Activated CD4-positive, alpha-beta T cell treated with anti-CD3 and anti-CD28 coated beads for 1 hour (primary cell): ENCODE results near the gene NDST3.

ENCODE experiments used
- DNase-seq: peaks from one replicate; pipeline ENCODE4 v3.0.0-alpha.2; 2020

Gene NDST3

GRCh38 chr4:118034053-118034785 is at the start of gene NDST3:
Gene NDST3 (plus strand): TSS chr4:118034486. CDS start chr4:118053911, 19,425 bp downstream.
- DNase-seq: no peak

DNA sequence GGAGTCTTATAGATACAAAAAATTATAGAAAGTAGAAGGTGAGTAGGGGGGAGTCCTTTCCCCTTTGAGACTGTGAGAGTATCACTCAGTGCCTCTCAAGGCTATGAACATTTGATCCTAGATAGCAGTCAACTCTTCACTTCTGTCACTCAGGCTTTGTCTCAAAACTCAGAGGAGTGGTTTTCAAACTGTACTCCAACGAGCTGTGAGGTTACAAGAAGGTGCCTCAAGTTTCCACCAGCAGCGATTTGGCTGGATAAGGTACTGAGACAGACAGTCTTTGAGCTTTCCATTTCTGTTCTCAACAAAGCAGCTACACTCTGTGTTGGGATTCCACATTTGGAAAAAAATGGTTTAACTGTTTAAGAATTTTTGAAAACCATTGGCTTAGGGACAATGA is 48.0 kb upstream of the NDST3 start:
- no peak for DNase-seq

DNA sequence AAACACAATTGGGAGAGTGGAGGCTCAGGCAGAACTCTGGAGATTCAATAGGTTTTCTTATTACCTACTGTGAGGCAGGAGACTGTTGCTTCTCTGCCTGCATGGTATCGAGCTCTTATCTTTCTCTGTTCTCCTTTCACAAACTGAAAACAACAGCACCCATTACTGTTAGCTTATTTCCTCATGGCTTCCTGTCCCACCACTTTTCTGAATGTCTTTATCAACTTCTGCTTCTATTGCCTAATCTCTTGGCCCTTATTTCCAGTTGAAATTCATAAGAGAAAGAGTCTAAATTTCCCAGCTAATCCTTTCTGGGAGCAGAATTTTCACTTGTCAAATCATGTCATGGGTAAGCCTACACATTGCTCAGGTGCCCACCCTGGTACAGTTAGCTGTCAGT is 46.8 kb upstream of the NDST3 start:
- DNase-seq: no peak

DNA sequence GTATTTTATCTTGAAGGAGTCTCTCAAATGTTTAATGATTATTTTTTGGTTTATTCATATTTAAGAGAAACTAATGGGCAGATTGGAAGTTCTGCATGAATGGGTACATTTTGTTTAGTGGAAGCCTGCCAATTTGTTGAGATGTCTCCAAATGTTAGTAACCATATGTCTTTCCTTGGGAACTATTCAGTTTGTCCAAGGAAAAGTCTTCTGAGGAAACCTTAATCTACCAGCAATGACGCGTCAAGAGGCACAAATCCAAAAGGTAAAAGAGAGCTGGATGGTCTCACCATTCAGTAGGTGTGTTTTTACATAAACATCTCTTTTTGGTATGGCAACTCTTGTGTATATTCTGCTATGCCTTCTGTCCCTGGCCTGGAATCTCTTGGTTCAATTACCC is 37.4 kb upstream of the NDST3 start:
- DNase-seq: no peak

DNA sequence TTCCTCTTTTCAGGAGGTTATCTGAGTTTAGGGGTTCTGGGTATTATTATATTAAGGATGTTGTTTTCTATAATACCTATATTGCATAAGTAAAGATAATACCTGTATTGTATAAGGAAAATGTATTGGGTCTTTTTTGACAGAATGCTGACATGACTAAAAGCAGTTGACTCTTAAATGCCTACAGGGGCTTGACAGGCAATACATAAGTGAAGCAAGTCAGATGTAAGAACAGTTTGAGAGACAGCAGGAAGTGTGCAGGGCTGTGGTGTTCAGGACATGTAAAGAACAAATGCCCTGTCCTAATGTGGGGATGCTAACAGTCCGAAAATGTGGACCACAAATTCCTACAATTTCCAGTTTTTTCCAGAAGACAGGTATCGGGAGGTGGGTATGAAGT is 30.2 kb upstream of the NDST3 start:
- DNase-seq: no peak

- no peak for DNase-seq
Measured at GRCh38 chr4:118005883-118006282, 28.4 kb upstream of the NDST3 start.

- no peak for DNase-seq
Measured at GRCh38 chr4:118012142-118012541, 22.1 kb upstream of the NDST3 start.

GRCh38 chr4:118014831-118015230 is 19.5 kb upstream of the NDST3 start:
- no peak for DNase-seq

- no peak for DNase-seq
Measured at GRCh38 chr4:118018381-118019145, 15.7 kb upstream of the NDST3 start.

- no peak for DNase-seq
Measured at GRCh38 chr4:118026806-118027205, 7.5 kb upstream of the NDST3 start.

GRCh38 chr4:118029224-118029623 is 5.1 kb upstream of the NDST3 start:
- no peak for DNase-seq

DNA sequence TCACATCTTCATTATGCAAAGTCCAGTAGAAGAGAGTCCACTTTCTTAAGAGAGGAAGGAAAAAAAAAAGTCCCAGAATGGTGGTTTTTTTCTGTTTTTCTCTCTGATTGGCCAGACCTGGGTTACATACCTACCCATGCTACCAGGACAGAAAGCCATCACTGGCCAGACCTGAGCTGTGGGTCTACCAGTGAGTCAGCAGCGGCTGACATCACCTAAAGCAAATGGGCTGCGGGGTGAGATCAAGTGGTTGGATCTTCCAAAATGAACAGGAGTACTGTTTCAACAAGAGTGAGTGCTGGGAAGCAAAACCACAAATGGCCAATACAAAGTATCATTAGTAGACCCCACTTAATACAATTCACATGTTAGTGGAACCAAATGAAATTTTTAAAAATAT is 1.6 kb upstream of the NDST3 start:
- no peak for DNase-seq

GRCh38 chr4:118033148-118034052 is 886 bp upstream of the NDST3 start:
- DNase-seq: no peak

DNA sequence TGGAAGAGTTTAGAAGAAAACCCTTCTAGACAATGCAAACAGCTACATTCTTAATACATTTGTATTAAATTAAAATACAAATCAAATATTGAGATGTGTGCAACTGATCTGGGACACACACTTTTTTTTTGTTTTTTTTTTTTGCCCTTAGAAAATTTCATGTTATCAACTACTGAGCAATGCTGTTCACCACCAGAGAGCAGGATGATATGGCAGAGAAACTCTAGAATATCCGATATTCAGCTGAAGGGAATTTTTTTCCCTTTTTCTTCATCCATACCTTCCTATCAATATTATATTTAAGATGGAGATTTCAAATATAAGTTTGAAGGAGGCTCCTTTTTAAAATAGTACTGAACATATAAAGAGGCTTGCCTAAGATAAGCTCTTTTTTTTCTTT is 1.0 kb downstream of the NDST3 start:
- no peak for DNase-seq

DNA sequence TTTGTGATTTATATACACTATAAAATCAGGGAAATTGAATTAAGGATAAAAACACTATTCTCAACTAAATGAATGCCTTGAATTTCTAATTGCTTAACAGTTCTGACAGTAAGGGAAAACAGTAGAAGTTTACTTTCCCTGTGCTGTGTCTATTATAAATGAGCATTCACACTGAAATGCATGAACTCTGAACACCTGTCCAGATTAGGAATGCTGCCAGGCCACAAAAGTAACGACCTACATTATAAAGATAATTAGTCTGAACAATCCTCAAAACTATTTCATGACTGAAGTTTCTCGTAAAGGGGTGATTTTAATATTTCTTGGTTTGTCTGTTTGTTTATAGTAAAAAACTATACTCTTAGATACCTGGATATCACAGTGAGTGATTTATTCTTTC is 2.0 kb downstream of the NDST3 start:
- DNase-seq: no peak

DNA sequence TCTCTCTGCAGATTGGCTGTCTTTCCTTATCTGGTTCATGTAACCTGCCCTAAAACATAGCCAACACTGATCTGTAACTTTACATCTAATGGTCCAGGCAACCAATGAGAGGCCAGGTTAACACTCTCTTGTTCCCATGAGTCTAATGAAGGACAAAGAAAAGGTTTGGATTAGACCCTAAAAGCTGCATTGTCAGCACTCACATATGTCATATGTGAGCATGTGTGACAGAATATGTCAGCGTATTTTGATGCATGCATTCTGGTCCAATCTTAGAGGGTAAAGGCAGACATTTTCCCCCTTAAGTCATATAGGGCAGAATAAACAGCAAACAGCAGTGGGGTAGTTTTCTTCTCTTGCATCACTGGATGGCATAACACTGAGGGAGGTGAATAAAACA is 3.7 kb downstream of the NDST3 start:
- DNase-seq: no peak

GRCh38 chr4:118046323-118046722 is 12.0 kb downstream of the NDST3 start:
- DNase-seq: no peak

DNA sequence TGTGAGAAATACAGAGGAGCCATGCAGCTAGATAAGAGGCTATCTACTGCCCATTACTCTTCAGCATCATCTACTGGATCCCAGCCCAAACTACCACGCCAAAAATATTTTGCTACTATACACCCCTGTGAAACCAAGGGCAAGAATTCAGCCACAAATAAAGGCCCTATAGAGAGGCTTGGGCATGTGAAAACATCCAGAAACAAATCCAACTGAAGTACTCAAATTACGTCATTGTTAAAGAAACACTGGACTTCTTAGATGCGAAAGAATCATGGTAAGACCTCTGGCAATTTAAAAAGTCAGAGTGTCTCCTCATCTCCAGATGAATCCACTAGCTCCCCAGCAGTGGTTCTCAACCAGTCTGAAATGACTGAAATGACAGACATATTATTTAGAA is 12.8 kb downstream of the NDST3 start:
- DNase-seq: no peak

DNA sequence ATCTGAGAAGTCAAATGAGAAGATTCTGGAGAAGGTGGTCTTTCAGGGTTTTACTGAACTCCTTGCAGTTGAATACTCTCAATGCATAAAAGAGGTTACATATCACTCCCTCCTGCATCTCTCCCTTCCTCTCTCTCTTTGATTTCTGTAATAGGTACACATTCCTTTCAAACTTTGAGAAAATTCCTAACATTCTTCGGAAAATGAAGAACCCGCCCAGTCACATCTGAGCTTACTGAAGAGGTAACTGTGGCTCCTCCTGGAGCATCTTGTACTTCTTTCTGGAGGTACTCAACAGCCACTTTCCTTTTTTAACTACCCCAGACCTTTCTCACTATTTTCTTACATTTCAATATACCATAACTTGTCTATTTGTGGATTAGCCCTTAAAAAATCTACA is 24.7 kb downstream of the NDST3 start:
- no peak for DNase-seq

DNA sequence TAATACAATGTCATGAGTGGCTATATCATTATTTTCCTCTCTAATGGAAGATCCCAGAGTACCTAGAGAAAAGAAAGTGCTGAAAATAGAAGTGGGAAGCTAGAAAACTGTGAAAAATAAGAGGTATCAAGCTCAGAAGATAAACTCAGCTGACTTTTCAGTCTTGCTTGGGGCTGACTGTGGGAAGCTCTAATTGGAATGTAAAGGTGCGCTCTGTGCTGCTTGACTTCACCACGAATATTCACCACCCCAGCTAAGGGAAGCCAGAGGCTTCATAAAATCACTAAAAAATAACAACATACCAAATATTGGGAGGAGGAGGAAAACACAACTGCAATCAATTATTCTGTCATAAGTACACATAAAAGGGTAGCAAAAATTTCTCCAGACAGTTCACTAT is 25.1 kb downstream of the NDST3 start:
- no peak for DNase-seq

- no peak for DNase-seq
Measured at GRCh38 chr4:118076958-118077766, 42.9 kb downstream of the NDST3 start.

GRCh38 chr4:118077767-118078105 is 43.5 kb downstream of the NDST3 start:
- DNase-seq: no peak

DNA sequence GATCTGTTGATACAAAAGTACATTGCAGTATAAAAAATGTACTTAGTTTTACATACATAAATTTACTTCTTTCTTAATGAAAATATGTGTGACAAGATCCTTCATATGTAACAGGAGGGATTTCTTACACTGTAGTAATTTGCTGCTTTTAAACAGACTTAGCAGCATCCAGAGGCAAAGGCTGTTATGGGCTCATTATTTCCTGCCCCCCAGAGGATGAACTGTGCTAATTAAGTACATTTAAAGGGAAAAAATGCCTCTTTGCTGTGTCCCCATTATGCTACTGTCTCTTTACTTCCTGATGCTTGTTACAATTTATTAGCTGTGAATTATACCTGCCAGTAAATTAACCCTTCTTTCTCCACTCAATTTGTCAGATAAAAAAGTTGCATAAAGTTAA is 47.1 kb downstream of the NDST3 start:
- no peak for DNase-seq
